GM08714 (cell line): ENCODE data around the gene ZNF189.
"Not testable (repeated sequence)": the region's sequence is repeated elsewhere in the genome, so short reads cannot be mapped to it uniquely, and the experiment has no call there.

Experiments used
- H3K4me3 ChIP-seq: fragments of 200-500 bp; sonication (Bioruptor generic); 2 replicates; pipeline ENCODE4 v1.5.1; 2014; ENCODE audit warnings: mild to moderate bottlenecking, low read length, inconsistent platforms
- ZNF274 ChIP-seq: IDR thresholded peaks from 2 replicates; pipeline ENCODE4 v1.6.1; 2012; ENCODE audit warnings: mild to moderate bottlenecking, low read depth, low read length

Gene ZNF189

GRCh38 chr9:101369884-101370531 lies 28.6 kb upstream of the ZNF189 start:
- H3K4me3 ChIP-seq = no peak overlapping the region
- TF ChIP-seq ZNF274 = no peak

- no peak overlapping the region for H3K4me3 ChIP-seq
- TF ChIP-seq ZNF274 = no peak
These were observed 26.8 kb upstream of the ZNF189 start for GRCh38 chr9:101371813-101372212.

- TF ChIP-seq ZNF274 = no peak
- H3K4me3 ChIP-seq = no peak overlapping the region
These were observed 26.1 kb upstream of the ZNF189 start for GRCh38 chr9:101372327-101373118.

GRCh38 chr9:101375546-101375945 lies 23.1 kb upstream of the ZNF189 start:
- H3K4me3 ChIP-seq = no peak overlapping the region
- TF ChIP-seq ZNF274 = no peak

GRCh38 chr9:101376111-101376848 lies 22.4 kb upstream of the ZNF189 start:
- no peak for TF ChIP-seq ZNF274
- H3K4me3 ChIP-seq = no peak overlapping the region

- TF ChIP-seq ZNF274 = no peak
- no peak overlapping the region for H3K4me3 ChIP-seq
These were observed 18.4 kb upstream of the ZNF189 start for GRCh38 chr9:101380295-101380694.

GRCh38 chr9:101381118-101381517 lies 17.5 kb upstream of the ZNF189 start:
- no peak overlapping the region for H3K4me3 ChIP-seq
- no peak for TF ChIP-seq ZNF274

GRCh38 chr9:101381833-101382342 lies 16.8 kb upstream of the ZNF189 start:
- no peak overlapping the region for H3K4me3 ChIP-seq
- no peak for TF ChIP-seq ZNF274

GRCh38 chr9:101383361-101383760 lies 15.3 kb upstream of the ZNF189 start:
- no peak for TF ChIP-seq ZNF274

GRCh38 chr9:101384873-101385536 lies 13.6 kb upstream of the ZNF189 start, which contains the start of gene BAAT:
BAAT (minus strand) TSS chr9:101385006; CDS start chr9:101371404, 13,602 bp downstream.
- not testable (repeated sequence) for H3K4me3 ChIP-seq

More at GRCh38 chr9:101383361-101383760, 15.3 kb upstream of the ZNF189 start:
- no peak overlapping the region for H3K4me3 ChIP-seq

GRCh38 chr9:101387871-101388506 lies 10.7 kb upstream of the ZNF189 start:
- TF ChIP-seq ZNF274 = no peak

GRCh38 chr9:101388507-101388993 lies 10.1 kb upstream of the ZNF189 start:
- no peak overlapping the region for H3K4me3 ChIP-seq

More at GRCh38 chr9:101387871-101388506, 10.7 kb upstream of the ZNF189 start:
- H3K4me3 ChIP-seq = no peak overlapping the region

GRCh38 chr9:101393135-101393534 lies 5.5 kb upstream of the ZNF189 start:
- H3K4me3 ChIP-seq = no peak overlapping the region
- no peak for TF ChIP-seq ZNF274

More at GRCh38 chr9:101388507-101388993, 10.1 kb upstream of the ZNF189 start:
- TF ChIP-seq ZNF274 = no peak
